NB4 (cell line): Measurements from ENCODE around the gene MGAT3.

ENCODE experiments used
- MYC ChIP-seq: IDR thresholded peaks from 2 replicates; pipeline ENCODE4 v1.6.1; 2011; ENCODE audit warnings: low read depth, low read length
- POLR2A ChIP-seq: IDR thresholded peaks from 2 replicates; pipeline ENCODE4 v1.6.1; 2011; ENCODE audit warnings: mild to moderate bottlenecking; ENCODE audit not compliant: insufficient read length; ENCODE audit errors: extremely low read depth

GRCh38 chr22:39491696-39492095, 34.9 kb downstream of the MGAT3 start:
- TF ChIP-seq MYC (no peak), POLR2A (no peak)
